Smooth muscle cell (in vitro differentiated cells): Measurements from ENCODE around the gene HSPA2. TPM values are rescaled to one million over a fixed set of nuclear protein-coding genes. Genes with fewer than 3 reads are reported as not detected.

Source experiments
- DNase-seq: peaks from one replicate; lab custom pipeline; 2025; ENCODE audit not compliant: unreplicated experiment; lab: John Stamatoyannopoulos, UW
- H2AFZ ChIP-seq: fragments of 200-600 bp; sonication (generic); 2 replicates; pipeline ENCODE4 v1.6.0; 2016; ENCODE audit warnings: antibody characterized with exemption, low read depth, mild to moderate bottlenecking
- H3F3A ChIP-seq: fragments of 200-600 bp; sonication (generic); 2 replicates; pipeline ENCODE4 v1.6.0; 2017; ENCODE audit warnings: antibody characterized with exemption, low read depth
- H3K27ac ChIP-seq: fragments of 200-600 bp; sonication (generic); 2 replicates; pipeline ENCODE4 v1.5.1; 2016; ENCODE audit warnings: low read depth, mild to moderate bottlenecking
- H3K27me3 ChIP-seq: fragments of 200-600 bp; sonication (generic); 2 replicates; pipeline ENCODE4 v1.6.1; 2016; ENCODE audit warnings: low read depth, mild to moderate bottlenecking
- H3K36me3 ChIP-seq: fragments of 200-600 bp; sonication (generic); 2 replicates; pipeline ENCODE4 v1.5.1; 2016; ENCODE audit warnings: low read depth
- H3K4me1 ChIP-seq: fragments of 200-600 bp; sonication (generic); 2 replicates; pipeline ENCODE4 v1.5.1; 2016; ENCODE audit warnings: low read depth
- H3K4me2 ChIP-seq: fragments of 200-600 bp; sonication (generic); 2 replicates; pipeline ENCODE4 v1.6.0; 2016; ENCODE audit warnings: mild to moderate bottlenecking
- H3K4me3 ChIP-seq: fragments of 200-600 bp; sonication (generic); 2 replicates; pipeline ENCODE4 v1.5.1; 2016; ENCODE audit warnings: mild to moderate bottlenecking
- H3K79me2 ChIP-seq: fragments of 200-600 bp; sonication (generic); 2 replicates; pipeline ENCODE4 v1.6.0; 2016; ENCODE audit warnings: low read depth, mild to moderate bottlenecking
- H3K9ac ChIP-seq: fragments of 200-600 bp; sonication (generic); 2 replicates; pipeline ENCODE4 v1.6.0; 2016; ENCODE audit warnings: low read depth
- H3K9me3 ChIP-seq: fragments of 200-600 bp; sonication (generic); replicated peaks from 2 replicates; pipeline ENCODE4 v1.5.1; 2016; ENCODE audit warnings: low read depth
- H4K20me1 ChIP-seq: fragments of 200-600 bp; sonication (generic); 2 replicates; pipeline ENCODE4 v1.6.0; 2016; ENCODE audit warnings: low read depth
- WGBS: methylation state at CpG from one replicate; pipeline ENCODE4 v1.1.7; 2016; ENCODE audit warnings: low lambda C conversion rate; 5-methylcytosine and 5-hydroxymethylcytosine counted together
- polyA plus RNA-seq: library from polyadenylated mRNA; unstranded; fragments of >200 nt; fragmentation: Nextera tagmentation; extraction: Ambion mirVana; gene quantifications from 2 replicates; pipeline ENCODE4 v1.2.1, GENCODE V29; 2016
- small RNA-seq: library from RNA; depleted of rRNA; stranded (forward); fragments of <200 nt; gene quantifications from one replicate; pipeline ENCODE3, GENCODE V24; 2014
- total RNA-seq: library from RNA; depleted of rRNA; stranded (reverse); fragments of >200 nt; gene quantifications from 2 replicates; pipeline ENCODE4 v1.2.3, GENCODE V29; 2014
- TF ChIP-seq, protein P1 (sequence below): fragments of 200-600 bp; sonication (generic); IDR thresholded peaks from 2 replicates; pipeline ENCODE4 v1.5.1; 2017; ENCODE audit warnings: borderline replicate concordance, mild to moderate bottlenecking, antibody characterized with exemption; ENCODE audit not compliant: insufficient read depth, poor library complexity, severe bottlenecking

Gene HSPA2
- total and polyA plus RNA-seq, 2 experiments from 2014 or later = 3.4 to 5.2 TPM

- H3F3A ChIP-seq = no peaks in the 10 kb centered on the region
- DNase-seq = no peak
- H3K79me2 ChIP-seq = no peaks in the 10 kb centered on the region
- no peak overlapping the region for H3K4me2 ChIP-seq
- H3K27ac ChIP-seq = no peak overlapping the region
- H4K20me1 ChIP-seq = no peaks in the 10 kb centered on the region
- H3K36me3 ChIP-seq = no peaks in the 10 kb centered on the region
- TF ChIP-seq, protein P1, sequence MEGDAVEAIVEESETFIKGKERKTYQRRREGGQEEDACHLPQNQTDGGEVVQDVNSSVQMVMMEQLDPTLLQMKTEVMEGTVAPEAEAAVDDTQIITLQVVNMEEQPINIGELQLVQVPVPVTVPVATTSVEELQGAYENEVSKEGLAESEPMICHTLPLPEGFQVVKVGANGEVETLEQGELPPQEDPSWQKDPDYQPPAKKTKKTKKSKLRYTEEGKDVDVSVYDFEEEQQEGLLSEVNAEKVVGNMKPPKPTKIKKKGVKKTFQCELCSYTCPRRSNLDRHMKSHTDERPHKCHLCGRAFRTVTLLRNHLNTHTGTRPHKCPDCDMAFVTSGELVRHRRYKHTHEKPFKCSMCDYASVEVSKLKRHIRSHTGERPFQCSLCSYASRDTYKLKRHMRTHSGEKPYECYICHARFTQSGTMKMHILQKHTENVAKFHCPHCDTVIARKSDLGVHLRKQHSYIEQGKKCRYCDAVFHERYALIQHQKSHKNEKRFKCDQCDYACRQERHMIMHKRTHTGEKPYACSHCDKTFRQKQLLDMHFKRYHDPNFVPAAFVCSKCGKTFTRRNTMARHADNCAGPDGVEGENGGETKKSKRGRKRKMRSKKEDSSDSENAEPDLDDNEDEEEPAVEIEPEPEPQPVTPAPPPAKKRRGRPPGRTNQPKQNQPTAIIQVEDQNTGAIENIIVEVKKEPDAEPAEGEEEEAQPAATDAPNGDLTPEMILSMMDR = no peak
- H3K27me3 ChIP-seq = no peaks in the 10 kb centered on the region
- H2AFZ ChIP-seq = no peak overlapping the region
- H3K9me3 ChIP-seq = no peaks in the 10 kb centered on the region
- H3K9ac ChIP-seq = no peak overlapping the region
- WGBS = 96% methylated on average over 1 of the region's 1 CpG
- no peak overlapping the region for H3K4me3 ChIP-seq
- peaks cover 10% of the 10 kb centered on the region for H3K4me1 ChIP-seq
Observed at GRCh38 chr14:64584190-64584589, 43.6 kb downstream of the HSPA2 start.

GRCh38 chr14:64591809-64592208 is 51.3 kb downstream of the HSPA2 start:
- TF ChIP-seq, protein P1 = no peak
- H3K36me3 ChIP-seq = no peaks in the 10 kb centered on the region
- no peaks in the 10 kb centered on the region for H3K9me3 ChIP-seq
- DNase-seq = no peak
- H3K4me1 ChIP-seq = no peaks in the 10 kb centered on the region
- H3F3A ChIP-seq = no peaks in the 10 kb centered on the region
- no peaks in the 10 kb centered on the region for H3K27me3 ChIP-seq
- no peak overlapping the region for H2AFZ ChIP-seq
- no peaks in the 10 kb centered on the region for H4K20me1 ChIP-seq
- no peak overlapping the region for H3K9ac ChIP-seq
- H3K4me3 ChIP-seq = no peak overlapping the region
- WGBS = 22% methylated on average over 3 of the region's 3 CpGs
- H3K79me2 ChIP-seq = no peaks in the 10 kb centered on the region
- H3K27ac ChIP-seq = no peak overlapping the region
- H3K4me2 ChIP-seq = no peak overlapping the region

Small RNA genes lying within 50 kb of the gene (small RNA-seq; reads per million reads assigned to genes)
- gene AL049869.4 = 0.11 reads per million

Other genes starting within 250 kb of the HSPA2 start
- gene ESR2, start 246.4 kb upstream of the HSPA2 start, total RNA-seq = 0.13 TPM in 1 of 2 replicates, not detected in the other
- 0.12 TPM in 1 of 2 replicates, not detected in the other for gene ESR2, start 246.4 kb upstream of the HSPA2 start, polyA plus RNA-seq
- gene MTHFD1, start 152.4 kb upstream of the HSPA2 start, total RNA-seq = 12.8 and 18.2 TPM in 2 replicates
- 23.8 and 25.4 TPM in 2 replicates for gene MTHFD1, start 152.4 kb upstream of the HSPA2 start, polyA plus RNA-seq
- gene AKAP5, start 75.2 kb upstream of the HSPA2 start, total RNA-seq = 4.4 and 7.6 TPM in 2 replicates
- gene AKAP5, start 75.2 kb upstream of the HSPA2 start, polyA plus RNA-seq = 0.80 and 0.94 TPM in 2 replicates
- gene ZBTB25, start 36.9 kb upstream of the HSPA2 start, total RNA-seq = 8.9 and 12.5 TPM in 2 replicates
- gene ZBTB25, start 36.9 kb upstream of the HSPA2 start, polyA plus RNA-seq = 6.9 and 13.3 TPM in 2 replicates
- 82.9 and 106 TPM in 2 replicates for gene ZBTB1, start 36.0 kb upstream of the HSPA2 start, total RNA-seq
- 39.7 and 41.3 TPM in 2 replicates for gene ZBTB1, start 36.0 kb upstream of the HSPA2 start, polyA plus RNA-seq
- gene PPP1R36, start 9.2 kb downstream of the HSPA2 start, total RNA-seq = 1.9 and 2.0 TPM in 2 replicates
- 2.2 and 3.0 TPM in 2 replicates for gene PPP1R36, start 9.2 kb downstream of the HSPA2 start, polyA plus RNA-seq
- gene PLEKHG3, start 163.7 kb downstream of the HSPA2 start, total RNA-seq = 15.6 and 17.6 TPM in 2 replicates
- 18.3 and 21.9 TPM in 2 replicates for gene PLEKHG3, start 163.7 kb downstream of the HSPA2 start, polyA plus RNA-seq